Subcutaneous adipose tissue (tissue), 4 donors: ENCODE results near the gene DNAJB6. TPM values are rescaled to one million over a fixed set of nuclear protein-coding genes. Genes with fewer than 3 reads are reported as not detected.

ENCODE experiments used
- CTCF ChIP-seq: fragments of 450-650 bp; IDR thresholded peaks from one replicate; pipeline ENCODE4 v1.5.1; 2016; ENCODE audit warnings: low read depth, mild to moderate bottlenecking, control low read depth, antibody characterized with exemption, moderate library complexity
- total RNA-seq, 4 donors: library from RNA; depleted of rRNA; stranded (reverse); fragments of >200 nt; gene quantifications; one replicate each; pipeline ENCODE4 v1.1.0, GENCODE V29; 2016

DNAJB6 gene
- total RNA-seq, 4 donors from 2014 or later, result 87.5 to 138 (median 92.7) TPM

- no peak for TF ChIP-seq CTCF
Measured at GRCh38 chr7:157413881-157414701, 77.3 kb downstream of the DNAJB6 start.

GRCh38 chr7:157414702-157415096, 77.9 kb downstream of the DNAJB6 start:
- TF ChIP-seq CTCF, result no peak

GRCh38 chr7:157415486-157415885, 78.7 kb downstream of the DNAJB6 start:
- TF ChIP-seq CTCF, result no peak

GRCh38 chr7:157416011-157416410, 79.2 kb downstream of the DNAJB6 start:
- TF ChIP-seq CTCF, result no peak

GRCh38 chr7:157418204-157419034, 81.6 kb downstream of the DNAJB6 start:
- no peak for TF ChIP-seq CTCF

DNA sequence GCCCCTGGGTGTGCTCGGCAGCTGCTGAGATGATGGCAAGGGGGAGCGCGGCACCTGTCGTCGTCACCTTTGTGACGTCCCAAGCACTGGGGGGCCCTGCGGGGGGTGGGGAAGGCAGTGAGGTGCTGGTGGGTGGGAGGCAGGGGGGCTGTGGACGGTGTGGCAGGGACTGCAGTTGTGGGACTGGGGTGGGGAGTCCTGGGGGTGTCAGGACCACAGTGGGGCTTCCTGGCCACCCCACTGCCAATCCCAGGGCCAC, 82.2 kb downstream of the DNAJB6 start:
- TF ChIP-seq CTCF, result no peak

GRCh38 chr7:157422279-157422678, 85.5 kb downstream of the DNAJB6 start:
- no peak for TF ChIP-seq CTCF
